Left ventricle myocardium inferior (tissue), 1 donor: Measurements from ENCODE around the gene SPAG9. TPM values are rescaled to one million over a fixed set of nuclear protein-coding genes. Genes with fewer than 3 reads are reported as not detected.

ENCODE experiments used
- DNase-seq: peaks from one replicate; pipeline ENCODE4 v3.0.0-alpha.2; 2020
- H3K27ac ChIP-seq: fragments of 200-600 bp; replicated peaks from 2 replicates; pipeline ENCODE4 v1.8.0; 2021
- H3K27me3 ChIP-seq: fragments of 200-600 bp; 2 replicates; pipeline ENCODE4 v1.8.0; 2021; ENCODE audit warnings: low read depth
- H3K36me3 ChIP-seq: fragments of 200-600 bp; 2 replicates; pipeline ENCODE4 v1.8.0; 2021
- H3K4me1 ChIP-seq: fragments of 200-600 bp; 2 replicates; pipeline ENCODE4 v1.8.0; 2021
- H3K4me3 ChIP-seq: fragments of 200-600 bp; 2 replicates; pipeline ENCODE4 v1.8.0; 2021; ENCODE audit warnings: mild to moderate bottlenecking, moderate library complexity
- H3K9me3 ChIP-seq: fragments of 200-600 bp; replicated peaks from 2 replicates; pipeline ENCODE4 v1.8.0; 2021
- CTCF ChIP-seq: fragments of 200-600 bp; IDR thresholded peaks from 2 replicates; pipeline ENCODE4 v1.8.0; 2021; ENCODE audit warnings: antibody characterized with exemption, mild to moderate bottlenecking, borderline replicate concordance
- intact Hi-C: fragments of 100-400 bp; cut with micrococcal nuclease; formaldehyde crosslinking; loops from one replicate; pipeline ENCODE4 v1.11.0; 2022
- total RNA-seq: library from RNA; stranded (reverse); fragmentation: NEBNext Ultra II Directional; extraction: Animal tissue kit (Norgen Biotek cat#: 25700); gene quantifications from one replicate; pipeline ENCODE4 v1.2.1, GENCODE V29; 2021
- donor health status: DM: no; HTN: yes; CAD: no; lungs with severe emphysema.

The SPAG9 gene
- total RNA-seq, 1 donor from 2014 or later = 43.8 TPM

GRCh38 chr17:51010173-51010675 is 110.4 kb downstream of the SPAG9 start:
- intact Hi-C loops = no loop called here
- H3K4me3 ChIP-seq = no peak overlapping the region
- peaks cover 3% of the 10 kb centered on the region for H3K4me1 ChIP-seq
- H3K27ac ChIP-seq = no peak overlapping the region
- DNase-seq = no peak
- H3K9me3 ChIP-seq = no peaks in the 10 kb centered on the region
- H3K27me3 ChIP-seq = no peaks in the 10 kb centered on the region
- TF ChIP-seq CTCF = no peak
- peaks cover 59% of the 10 kb centered on the region for H3K36me3 ChIP-seq

- peaks cover 75% of the 10 kb centered on the region for H3K36me3 ChIP-seq
- TF ChIP-seq CTCF = no peak
- intact Hi-C loops = no loop called here
These were observed 114.1 kb downstream of the SPAG9 start for GRCh38 chr17:51006601-51007000.

GRCh38 chr17:51005768-51006167 is 114.9 kb downstream of the SPAG9 start:
- peaks cover 71% of the 10 kb centered on the region for H3K36me3 ChIP-seq
- TF ChIP-seq CTCF = no peak
- intact Hi-C loops = no loop called here

More at GRCh38 chr17:51006601-51007000, 114.1 kb downstream of the SPAG9 start:
- no peaks in the 10 kb centered on the region for H3K9me3 ChIP-seq
- no peak overlapping the region for H3K27ac ChIP-seq
- H3K27me3 ChIP-seq = no peaks in the 10 kb centered on the region
- H3K4me3 ChIP-seq = no peak overlapping the region
- no peaks in the 10 kb centered on the region for H3K4me1 ChIP-seq
- no peak for DNase-seq

GRCh38 chr17:51004249-51004648 is 116.4 kb downstream of the SPAG9 start:
- no peaks in the 10 kb centered on the region for H3K9me3 ChIP-seq
- no peak for TF ChIP-seq CTCF
- DNase-seq = no peak
- H3K36me3 ChIP-seq = peaks cover 76% of the 10 kb centered on the region
- H3K27me3 ChIP-seq = no peaks in the 10 kb centered on the region
- no peak overlapping the region for H3K4me3 ChIP-seq
- H3K27ac ChIP-seq = no peak overlapping the region
- intact Hi-C loops = loop anchor here (5.0 kb wide), 1 partner anchor 148 kb away; the partner anchor contains the start of gene NME1
- H3K4me1 ChIP-seq = no peaks in the 10 kb centered on the region

More at GRCh38 chr17:51005768-51006167, 114.9 kb downstream of the SPAG9 start:
- Histone ChIP-seq H3K27ac (no peak overlapping the region), H3K4me1 (no peaks in the 10 kb centered on the region), H3K9me3 (no peaks in the 10 kb centered on the region), H3K27me3 (no peaks in the 10 kb centered on the region), H3K4me3 (no peak overlapping the region)
- DNase-seq = no peak

GRCh38 chr17:51000835-51001638 is 119.6 kb downstream of the SPAG9 start:
- Histone ChIP-seq H3K9me3 (no peaks in the 10 kb centered on the region), H3K4me1 (no peaks in the 10 kb centered on the region), H3K27me3 (no peaks in the 10 kb centered on the region), H3K27ac (no peak overlapping the region), H3K36me3 (peaks cover 92% of the 10 kb centered on the region), H3K4me3 (no peak overlapping the region)
- intact Hi-C loops = loop anchor here (5.0 kb wide), 1 partner anchor 151 kb away; the partner anchor contains the start of gene NME1
- TF ChIP-seq CTCF = peak; percentile 71
- DNase-seq = no peak
